HG03135 (cell line): ENCODE data around the gene MMRN1.

Experiments
- ATAC-seq: cut with Tn5 transposase; IDR thresholded peaks from one replicate; pipeline ENCODE4 v1.9.1; 2021; ENCODE audit warnings: mild to moderate bottlenecking, moderate library complexity; ENCODE audit not compliant: unreplicated experiment

MMRN1 gene

GRCh38 chr4:89906777-89907521, 12.3 kb downstream of the MMRN1 start:
- no peak for ATAC-seq

- no peak for ATAC-seq
Observed at GRCh38 chr4:89909889-89910288, 15.2 kb downstream of the MMRN1 start.

GRCh38 chr4:89913623-89914022, 19.0 kb downstream of the MMRN1 start:
- ATAC-seq: no peak

- no peak for ATAC-seq
Observed at GRCh38 chr4:89914609-89915550, 20.2 kb downstream of the MMRN1 start.

- no peak for ATAC-seq
Observed at GRCh38 chr4:89915937-89916336, 21.3 kb downstream of the MMRN1 start.

- ATAC-seq: no peak
Observed at GRCh38 chr4:89922848-89923416, 28.3 kb downstream of the MMRN1 start.

- no peak for ATAC-seq
Observed at GRCh38 chr4:89928838-89929237, 34.2 kb downstream of the MMRN1 start.

- ATAC-seq: peak; percentile 94
Observed at GRCh38 chr4:89929425-89930159, 34.9 kb downstream of the MMRN1 start.

- ATAC-seq: no peak
Observed at GRCh38 chr4:89939546-89939945, 44.9 kb downstream of the MMRN1 start.

- no peak for ATAC-seq
Observed at GRCh38 chr4:89939994-89940393, 45.3 kb downstream of the MMRN1 start.

- ATAC-seq: no peak
Observed at GRCh38 chr4:89942811-89943210, 48.2 kb downstream of the MMRN1 start.

GRCh38 chr4:89949782-89950387, 55.2 kb downstream of the MMRN1 start:
- ATAC-seq: no peak

- ATAC-seq: no peak
Observed at GRCh38 chr4:89952458-89952857, 57.8 kb downstream of the MMRN1 start.

- ATAC-seq: no peak
Observed at GRCh38 chr4:89954906-89955695, 60.4 kb downstream of the MMRN1 start.

- ATAC-seq: no peak
Observed at GRCh38 chr4:89957046-89957926, 62.6 kb downstream of the MMRN1 start.

- no peak for ATAC-seq
Observed at GRCh38 chr4:89981789-89982334, 87.2 kb downstream of the MMRN1 start.

GRCh38 chr4:89988268-89988667, 93.6 kb downstream of the MMRN1 start:
- ATAC-seq: no peak

GRCh38 chr4:89992744-89993143, 98.1 kb downstream of the MMRN1 start:
- no peak for ATAC-seq
